Aorta (tissue), 5 donors: Measurements from ENCODE around the gene AKAP6. TPM values are rescaled to one million over a fixed set of nuclear protein-coding genes. Genes with fewer than 3 reads are reported as not detected.

Source experiments
- ATAC-seq: fragments of 200-7000 bp; cut with Tn5 transposase; one replicate; pipeline ENCODE4 v1.9.1; 2022; ENCODE audit warnings: moderate library complexity; ENCODE audit not compliant: low FRiP score
- DNase-seq, 2 donors: peaks; one replicate each; pipeline ENCODE4 v3.0.0-alpha.2; 2020
- H3K27ac ChIP-seq, 2 donors: one replicate each; pipeline ENCODE4 v1.5.1; 2013; ENCODE audit warnings: low read length in 2 of 2, mild to moderate bottlenecking in 2 of 2, moderate library complexity in 2 of 2, control low read depth in 1 of 2, inconsistent platforms in 1 of 2, low read depth in 1 of 2
- H3K27me3 ChIP-seq, 2 donors: one replicate each; pipeline ENCODE4 v1.6.1; 2013; ENCODE audit warnings: control low read depth in 1 of 2, low read length in 1 of 2, mild to moderate bottlenecking in 1 of 2, moderate library complexity in 1 of 2; ENCODE audit not compliant: insufficient read depth in 2 of 2, control insufficient read depth in 1 of 2
- H3K36me3 ChIP-seq, 2 donors: one replicate each; pipeline ENCODE4 v1.6.1; 2013; ENCODE audit warnings: control low read depth in 1 of 2, low read length in 1 of 2, mild to moderate bottlenecking in 1 of 2; ENCODE audit not compliant: insufficient read depth in 2 of 2, control insufficient read depth in 1 of 2
- H3K4me1 ChIP-seq, 2 donors: one replicate each; pipeline ENCODE4 v1.6.1; 2013; ENCODE audit warnings: low read length in 2 of 2, control low read depth in 1 of 2, mild to moderate bottlenecking in 1 of 2, moderate library complexity in 1 of 2; ENCODE audit not compliant: insufficient read depth in 2 of 2, control insufficient read depth in 1 of 2
- H3K4me3 ChIP-seq, 2 donors: one replicate each; pipeline ENCODE4 v1.5.1; 2013; ENCODE audit warnings: low read length in 2 of 2, control low read depth in 1 of 2, mild to moderate bottlenecking in 1 of 2
- H3K9me3 ChIP-seq: one replicate; pipeline ENCODE4 v1.6.1; 2013; ENCODE audit warnings: mild to moderate bottlenecking, low read length; ENCODE audit not compliant: control insufficient read depth
- WGBS, 2 donors: extraction: QIAGEN DNeasy Blood & Tissue Kit; methylation state at CpG; one replicate each; pipeline ENCODE4 v1.1.7; 2013; 5-methylcytosine and 5-hydroxymethylcytosine counted together
- intact Hi-C, 2 donors: fragments of 100-400 bp; cut with DNase I; formaldehyde crosslinking; loops; one replicate each; pipeline versions ENCODE4 v1.14.2 to v1.15.0; 2022
- polyA plus RNA-seq, 2 donors: library from polyadenylated mRNA; stranded (reverse); fragments of 200-250 nt; gene quantifications; one replicate each; pipeline ENCODE4 v1.2.3, GENCODE V29; 2013
- total RNA-seq, 2 donors: library from RNA; stranded (reverse); fragmentation: NEBNext Ultra II Directional; extraction: Animal tissue kit (Norgen Biotek cat#: 25700); gene quantifications; one replicate each; pipeline ENCODE4 v1.2.1, GENCODE V29; 2021
- donor health status: healthy with polysubstance abuse.
- donor health status: Bipolar disorder and iron deficiency.
- donor health status: DM: no; HTN: no; CAD: no.
- donor health status: DM: no; HTN: no; CAD: no.
- donor health status: DM: yes; HTN: yes; CAD: no.

AKAP6 gene
- total and polyA plus RNA-seq, 4 donors, result 7.4 to 211 (median 46.6) TPM

- 76 to 85% methylated on average over 2 of the region's 2 CpGs for WGBS, 2 donors
- no peak overlapping the region for H3K4me3 ChIP-seq
- H3K27me3 ChIP-seq, result no peaks in the 10 kb centered on the region
- ATAC-seq (no peak), DNase-seq (no peak)
- no peaks in the 10 kb centered on the region for H3K4me1 ChIP-seq
- no peaks in the 10 kb centered on the region for H3K36me3 ChIP-seq
- intact Hi-C loops, result no loop called here
- no peak overlapping the region for H3K27ac ChIP-seq
- no peaks in the 10 kb centered on the region for H3K9me3 ChIP-seq
Observed at GRCh38 chr14:32329690-32330285, 690 bp downstream of the AKAP6 start.

- Histone ChIP-seq H3K4me3 (no peak overlapping the region), H3K9me3 (no peaks in the 10 kb centered on the region), H3K36me3 (no peaks in the 10 kb centered on the region), H3K27me3 (no peaks in the 10 kb centered on the region), H3K27ac (no peak overlapping the region), H3K4me1 (no peaks in the 10 kb centered on the region)
- no peak for ATAC-seq
- intact Hi-C loops, result no loop called here
- 94 to 96% methylated on average over 4 of the region's 4 CpGs for WGBS, 2 donors
- DNase-seq, result no peak
Observed at GRCh38 chr14:32330351-32331111, 1.4 kb downstream of the AKAP6 start.

DNA sequence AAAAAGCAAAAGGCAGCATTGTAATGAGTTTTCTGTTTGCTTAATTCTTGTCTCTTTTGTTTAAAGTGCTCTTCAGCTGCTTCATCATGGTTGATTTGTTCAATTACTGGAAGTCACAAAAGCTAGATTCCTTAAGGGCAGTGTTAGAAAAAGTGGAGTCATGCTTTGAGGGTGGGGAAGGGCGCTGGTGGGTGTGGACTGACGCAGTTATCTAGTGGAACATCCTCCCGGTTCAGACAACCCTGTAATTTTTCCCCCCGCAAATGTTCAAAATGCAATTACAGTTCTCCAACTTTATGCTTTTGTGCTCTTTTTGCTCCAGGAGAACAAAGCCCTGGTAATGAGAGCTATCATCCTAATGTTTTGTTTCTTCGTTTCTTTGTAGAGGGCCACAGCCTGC is 2.1 kb downstream of the AKAP6 start:
- no peaks in the 10 kb centered on the region for H3K4me1 ChIP-seq
- H3K27me3 ChIP-seq, result no peaks in the 10 kb centered on the region
- no peaks in the 10 kb centered on the region for H3K9me3 ChIP-seq
- WGBS, 2 donors, result 93% methylated on average over 5 of the region's 5 CpGs
- H3K4me3 ChIP-seq, result no peak overlapping the region
- H3K27ac ChIP-seq, result no peak overlapping the region
- intact Hi-C loops, result no loop called here
- DNase-seq (no peak), ATAC-seq (no peak)
- H3K36me3 ChIP-seq, result no peaks in the 10 kb centered on the region

- peaks cover 0 to under 1% of the 10 kb centered on the region in 2 donors for H3K4me1 ChIP-seq
- H3K36me3 ChIP-seq, result no peaks in the 10 kb centered on the region
- H3K27ac ChIP-seq, result no peak overlapping the region
- no peaks in the 10 kb centered on the region for H3K9me3 ChIP-seq
- DNase-seq (no peak), ATAC-seq (no peak)
- intact Hi-C loops, result no loop called here
- WGBS, 2 donors, result 93 to 94% methylated on average over 2 of the region's 2 CpGs
- no peaks in the 10 kb centered on the region for H3K27me3 ChIP-seq
- no peak overlapping the region for H3K4me3 ChIP-seq
Observed at GRCh38 chr14:32332415-32333316, 3.6 kb downstream of the AKAP6 start.

GRCh38 chr14:32336702-32337101 is 7.6 kb downstream of the AKAP6 start:
- 91 to 96% methylated on average over 2 of the region's 2 CpGs for WGBS, 2 donors
- H3K4me3 ChIP-seq, result no peak overlapping the region
- no peaks in the 10 kb centered on the region for H3K9me3 ChIP-seq
- no peak for DNase-seq
- no peak overlapping the region for H3K27ac ChIP-seq
- H3K4me1 ChIP-seq, result peaks cover 0 to 2% of the 10 kb centered on the region in 2 donors
- no peaks in the 10 kb centered on the region for H3K27me3 ChIP-seq
- ATAC-seq, result no peak
- H3K36me3 ChIP-seq, result no peaks in the 10 kb centered on the region
- intact Hi-C loops, result no loop called here

DNA sequence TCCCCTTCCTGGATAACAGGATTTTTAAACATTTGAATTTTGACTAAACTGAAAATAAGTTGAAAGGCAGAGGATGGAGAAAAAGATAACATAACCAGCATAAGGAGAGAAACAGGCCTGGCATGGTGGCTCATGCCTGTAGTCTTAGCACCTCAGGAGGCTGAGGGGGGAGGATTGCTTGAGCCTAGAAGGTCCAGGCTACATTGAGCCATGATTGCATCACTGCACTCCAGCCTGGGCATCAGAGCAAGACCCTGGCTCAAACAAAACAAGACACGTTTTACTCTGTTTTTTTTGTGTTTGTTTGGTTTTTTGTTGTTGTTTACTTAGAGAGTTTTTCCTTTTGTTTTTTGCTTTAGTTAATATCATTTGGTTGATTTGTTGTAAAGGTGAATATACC is 8.7 kb downstream of the AKAP6 start:
- no peaks in the 10 kb centered on the region for H3K9me3 ChIP-seq
- H3K27ac ChIP-seq, result no peak overlapping the region
- H3K36me3 ChIP-seq, result no peaks in the 10 kb centered on the region
- WGBS, 2 donors, result 67 to 70% methylated on average over 1 of the region's 1 CpG
- DNase-seq, result no peak
- no peak for ATAC-seq
- H3K4me3 ChIP-seq, result no peak overlapping the region
- H3K4me1 ChIP-seq, result peaks cover 0 to 2% of the 10 kb centered on the region in 2 donors
- no peaks in the 10 kb centered on the region for H3K27me3 ChIP-seq
- intact Hi-C loops, result no loop called here

DNA sequence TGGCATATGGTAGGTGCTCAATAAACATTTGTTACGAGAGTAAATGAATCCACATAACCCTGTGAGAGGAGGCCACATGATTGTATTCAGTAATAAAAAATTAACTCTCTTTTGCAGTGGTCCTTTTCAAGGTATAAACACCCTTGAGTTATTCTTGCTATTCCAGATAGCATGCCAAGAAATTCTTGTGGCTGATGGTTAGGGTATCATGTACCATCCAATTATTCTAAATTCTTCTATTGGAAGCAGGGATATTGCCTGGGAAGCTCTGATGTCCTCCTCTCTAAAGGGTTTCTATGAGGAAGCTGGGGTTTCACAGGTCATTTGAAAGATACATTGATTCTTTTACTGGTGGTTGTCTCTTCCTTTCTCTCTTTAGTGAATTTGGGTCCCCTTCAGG is 10.1 kb downstream of the AKAP6 start:
- no peak for DNase-seq
- intact Hi-C loops, result no loop called here
- peaks cover 0 to 2% of the 10 kb centered on the region in 2 donors for H3K4me1 ChIP-seq
- H3K36me3 ChIP-seq, result no peaks in the 10 kb centered on the region
- WGBS, 2 donors, result 82 to 91% methylated on average over 1 of the region's 1 CpG
- H3K4me3 ChIP-seq, result no peak overlapping the region
- no peak for ATAC-seq
- no peaks in the 10 kb centered on the region for H3K9me3 ChIP-seq
- no peak overlapping the region for H3K27ac ChIP-seq
- no peaks in the 10 kb centered on the region for H3K27me3 ChIP-seq

DNA sequence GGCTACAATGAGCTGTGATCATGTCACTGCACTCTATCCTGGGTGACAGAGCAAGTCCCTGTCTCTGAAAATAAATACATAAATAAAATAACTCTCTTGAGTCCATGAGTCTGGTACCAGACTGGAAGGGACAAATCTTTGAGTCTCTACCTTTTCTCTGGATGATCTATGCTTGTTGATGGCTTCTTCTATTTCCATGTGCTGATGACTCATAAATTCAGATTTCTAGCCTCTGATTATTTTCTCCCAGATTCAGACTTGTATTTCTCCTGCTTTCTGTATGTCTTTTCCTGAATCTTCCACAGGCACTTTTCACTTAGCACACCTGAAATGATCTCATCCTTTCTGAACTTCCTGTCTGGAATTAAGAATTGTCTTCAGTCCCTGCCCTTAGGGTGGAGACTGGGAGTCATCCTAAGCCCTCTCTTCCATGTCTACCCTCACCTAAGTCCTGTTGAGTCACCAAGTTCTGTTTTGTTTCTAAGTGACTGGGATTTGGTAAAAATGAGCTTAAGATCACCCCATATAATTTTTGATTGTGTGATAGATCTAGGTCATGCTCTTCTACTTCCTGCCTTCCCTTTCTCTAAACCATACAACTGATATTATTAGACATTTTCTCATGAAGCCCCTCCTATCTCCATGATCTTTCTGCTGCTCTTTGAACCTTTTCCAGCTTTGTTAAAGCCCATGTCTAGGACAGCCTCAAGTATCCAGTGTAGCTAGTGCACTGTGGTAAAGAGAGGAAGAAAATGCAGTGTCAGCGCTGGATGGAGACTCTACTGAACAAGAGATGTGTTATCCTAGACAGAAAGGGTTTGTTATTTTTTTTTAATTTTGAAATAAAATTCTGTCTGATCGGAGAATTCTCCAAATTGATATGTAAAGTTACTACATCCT is 13.1 kb downstream of the AKAP6 start:
- H3K9me3 ChIP-seq, result no peaks in the 10 kb centered on the region
- DNase-seq, result no peak
- H3K4me3 ChIP-seq, result no peak overlapping the region
- intact Hi-C loops, result no loop called here
- H3K27ac ChIP-seq, result no peak overlapping the region
- peaks cover 0 to 2% of the 10 kb centered on the region in 2 donors for H3K4me1 ChIP-seq
- WGBS, 2 donors, result 95 to 98% methylated on average over 2 of the region's 2 CpGs
- peaks cover 0 to 2% of the 10 kb centered on the region in 2 donors for H3K27me3 ChIP-seq
- H3K36me3 ChIP-seq, result no peaks in the 10 kb centered on the region
- no peak for ATAC-seq
